HG03045 (cell line): Measurements from ENCODE around the gene ANXA6.
"Not testable (repeated sequence)": the region's sequence is repeated elsewhere in the genome, so short reads cannot be mapped to it uniquely, and the experiment has no call there.

ENCODE experiments used
- ATAC-seq: cut with Tn5 transposase; IDR thresholded peaks from one replicate; pipeline ENCODE4 v1.9.1; 2021; ENCODE audit warnings: mild to moderate bottlenecking, moderate library complexity; ENCODE audit not compliant: unreplicated experiment

Gene ANXA6

GRCh38 chr5:151181818-151182523, 24.4 kb upstream of the ANXA6 start:
- ATAC-seq, result no peak

- no peak for ATAC-seq
These were observed 22.7 kb upstream of the ANXA6 start for GRCh38 chr5:151180291-151180690.

- no peak for ATAC-seq
These were observed 21.9 kb upstream of the ANXA6 start for GRCh38 chr5:151179489-151179840.

- no peak for ATAC-seq
These were observed 21.4 kb upstream of the ANXA6 start for GRCh38 chr5:151178777-151179488.

GRCh38 chr5:151178372-151178771, 20.8 kb upstream of the ANXA6 start:
- no peak for ATAC-seq

GRCh38 chr5:151176268-151176667, 18.7 kb upstream of the ANXA6 start:
- ATAC-seq, result not testable (repeated sequence)

- no peak for ATAC-seq
These were observed 17.1 kb upstream of the ANXA6 start for GRCh38 chr5:151174612-151175101.

- ATAC-seq, result no peak
These were observed 16.4 kb upstream of the ANXA6 start for GRCh38 chr5:151173711-151174611.

GRCh38 chr5:151171529-151171928, 13.9 kb upstream of the ANXA6 start:
- ATAC-seq, result no peak

- ATAC-seq, result no peak
These were observed 11.2 kb upstream of the ANXA6 start for GRCh38 chr5:151168602-151169344.

GRCh38 chr5:151167022-151167421, 9.4 kb upstream of the ANXA6 start:
- ATAC-seq, result no peak

- peak; percentile 70 for ATAC-seq
These were observed 7.3 kb upstream of the ANXA6 start for GRCh38 chr5:151164687-151165392.

- no peak for ATAC-seq
These were observed 5.2 kb upstream of the ANXA6 start for GRCh38 chr5:151162776-151163175.

- no peak for ATAC-seq
These were observed 2.2 kb upstream of the ANXA6 start for GRCh38 chr5:151159649-151160373.

GRCh38 chr5:151158287-151158661, 695 bp upstream of the ANXA6 start:
- no peak for ATAC-seq

- ATAC-seq, result no peak
These were observed 815 bp downstream of the ANXA6 start for GRCh38 chr5:151156507-151157420.

- ATAC-seq, result no peak
These were observed 1.6 kb downstream of the ANXA6 start for GRCh38 chr5:151155775-151156506.
